GM18508 (cell line): ENCODE data around the gene AKR7A3.
"Not testable (repeated sequence)": the region's sequence is repeated elsewhere in the genome, so short reads cannot be mapped to it uniquely, and the experiment has no call there.

Experiments
- ATAC-seq: cut with Tn5 transposase; IDR thresholded peaks from one replicate; pipeline ENCODE4 v1.9.1; 2021; ENCODE audit warnings: moderate number of reproducible peaks; ENCODE audit not compliant: insufficient read depth, unreplicated experiment

The AKR7A3 gene

GRCh38 chr1:19300211-19300610 is 11.6 kb upstream of the AKR7A3 start:
- no peak for ATAC-seq

GRCh38 chr1:19294638-19295037 is 6.1 kb upstream of the AKR7A3 start:
- no peak for ATAC-seq

GRCh38 chr1:19289244-19289643 is 674 bp upstream of the AKR7A3 start:
- no peak for ATAC-seq

- no peak for ATAC-seq
Observed at GRCh38 chr1:19287436-19288185, 959 bp downstream of the AKR7A3 start.

- ATAC-seq = not testable (repeated sequence)
Observed at GRCh38 chr1:19285807-19286206, 2.8 kb downstream of the AKR7A3 start.

GRCh38 chr1:19285366-19285765 is 3.2 kb downstream of the AKR7A3 start:
- ATAC-seq = not testable (repeated sequence)

- ATAC-seq = no peak
Observed at GRCh38 chr1:19284881-19285280, 3.7 kb downstream of the AKR7A3 start.

- no peak for ATAC-seq
Observed at GRCh38 chr1:19283891-19284290, 4.7 kb downstream of the AKR7A3 start.

- ATAC-seq = no peak
Observed at GRCh38 chr1:19274636-19275035, 13.9 kb downstream of the AKR7A3 start.

GRCh38 chr1:19273844-19274531 is 14.6 kb downstream of the AKR7A3 start:
- ATAC-seq = not testable (repeated sequence)

- no peak for ATAC-seq
Observed at GRCh38 chr1:19273106-19273843, 15.3 kb downstream of the AKR7A3 start.

- no peak for ATAC-seq
Observed at GRCh38 chr1:19272064-19272463, 16.5 kb downstream of the AKR7A3 start.

GRCh38 chr1:19270343-19270730 is 18.2 kb downstream of the AKR7A3 start:
- ATAC-seq = not testable (repeated sequence)

- not testable (repeated sequence) for ATAC-seq
Observed at GRCh38 chr1:19269427-19270342, 18.9 kb downstream of the AKR7A3 start.

- no peak for ATAC-seq
Observed at GRCh38 chr1:19268445-19268844, 20.1 kb downstream of the AKR7A3 start.

- no peak for ATAC-seq
Observed at GRCh38 chr1:19262744-19263143, 25.8 kb downstream of the AKR7A3 start.

- no peak for ATAC-seq
Observed at GRCh38 chr1:19262047-19262446, 26.5 kb downstream of the AKR7A3 start.

- no peak for ATAC-seq
Observed at GRCh38 chr1:19260211-19261138, 28.1 kb downstream of the AKR7A3 start.

- no peak for ATAC-seq
Observed at GRCh38 chr1:19258353-19258752, 30.2 kb downstream of the AKR7A3 start.
